HG02571 (cell line): ENCODE data around the gene NBL1.
"Not testable (repeated sequence)": the region's sequence is repeated elsewhere in the genome, so short reads cannot be mapped to it uniquely, and the experiment has no call there.

ENCODE experiments used
- ATAC-seq: cut with Tn5 transposase; IDR thresholded peaks from one replicate; pipeline ENCODE4 v1.9.1; 2021; ENCODE audit warnings: mild to moderate bottlenecking, moderate library complexity; ENCODE audit not compliant: unreplicated experiment

NBL1 gene

GRCh38 chr1:19621274-19621950 lies 22.7 kb upstream of the NBL1 start:
- no peak for ATAC-seq

- ATAC-seq: no peak
Observed at GRCh38 chr1:19622204-19622603, 21.9 kb upstream of the NBL1 start.

- no peak for ATAC-seq
Observed at GRCh38 chr1:19623523-19623922, 20.6 kb upstream of the NBL1 start.

- no peak for ATAC-seq
Observed at GRCh38 chr1:19625291-19625937, 18.7 kb upstream of the NBL1 start.

GRCh38 chr1:19628879-19629278 lies 15.2 kb upstream of the NBL1 start:
- no peak for ATAC-seq

GRCh38 chr1:19629357-19629756 lies 14.8 kb upstream of the NBL1 start:
- no peak for ATAC-seq

- not testable (repeated sequence) for ATAC-seq
Observed at GRCh38 chr1:19630192-19630591, 13.9 kb upstream of the NBL1 start.

- no peak for ATAC-seq
Observed at GRCh38 chr1:19630720-19631395, 13.3 kb upstream of the NBL1 start.

GRCh38 chr1:19632211-19632610 lies 11.9 kb upstream of the NBL1 start:
- ATAC-seq: no peak

GRCh38 chr1:19633106-19633505 lies 11.0 kb upstream of the NBL1 start:
- ATAC-seq: no peak

- ATAC-seq: not testable (repeated sequence)
Observed at GRCh38 chr1:19635064-19635463, 9.0 kb upstream of the NBL1 start.

GRCh38 chr1:19635646-19636045 lies 8.5 kb upstream of the NBL1 start:
- no peak for ATAC-seq

- no peak for ATAC-seq
Observed at GRCh38 chr1:19636065-19636464, 8.0 kb upstream of the NBL1 start.

GRCh38 chr1:19636749-19637148 lies 7.4 kb upstream of the NBL1 start:
- not testable (repeated sequence) for ATAC-seq

GRCh38 chr1:19637606-19638005 lies 6.5 kb upstream of the NBL1 start:
- ATAC-seq: no peak

- ATAC-seq: not testable (repeated sequence)
Observed at GRCh38 chr1:19639228-19639627, 4.9 kb upstream of the NBL1 start.

GRCh38 chr1:19639999-19640362 lies 4.1 kb upstream of the NBL1 start:
- no peak for ATAC-seq

- ATAC-seq: no peak
Observed at GRCh38 chr1:19640363-19641316, 3.5 kb upstream of the NBL1 start.

- ATAC-seq: no peak
Observed at GRCh38 chr1:19643121-19643520, 990 bp upstream of the NBL1 start.

GRCh38 chr1:19644395-19644680 lies 227 bp downstream of the NBL1 start:
- no peak for ATAC-seq

- ATAC-seq: no peak
Observed at GRCh38 chr1:19644681-19645410, 735 bp downstream of the NBL1 start.
